ENCODE data around the gene UQCC5. TPM values are rescaled to one million over a fixed set of nuclear protein-coding genes. Genes with fewer than 3 reads are reported as not detected.

The UQCC5 gene
- 10 to 100 TPM in 1 of 2 donors, 1 to 10 TPM in 1; 3.0 to 16.5 TPM for total RNA-seq

GRCh38 chr3:52536369-52537164, at the start of gene UQCC5:
Gene UQCC5 (plus strand): TSS chr3:52536605. CDS start chr3:52536756, 151 bp downstream.
- WGBS, result under 1% methylated on average over 62 of the region's 65 CpGs
- H3K27ac ChIP-seq, result peak within 1 kb of the TSS; percentile 58 to 80
- DNase-seq (ENCODE audit: low spot score), result peak; percentile 98
- peaks cover 23% of the 10 kb centered on the region for H3K4me1 ChIP-seq (replicated peaks)
- no peaks in the 10 kb centered on the region for H3K9me3 ChIP-seq
- intact Hi-C loops (cut with DNase I), result loop anchor here (10.0 kb wide), 1 partner anchor 148 kb away; the partner anchor contains the start of genes GNL3 and PBRM1
- no peaks in the 10 kb centered on the region for H3K36me3 ChIP-seq
- TF ChIP-seq POLR2AphosphoS5 (IDR thresholded peaks at IDR 0.05) (peak; percentile 100), POLR2A (IDR thresholded peaks at IDR 0.05) (peak; percentile 99), CTCF (IDR thresholded peaks at IDR 0.05) (peak in 2 of 4 experiments; percentile 10 to 41)
- no peaks in the 10 kb centered on the region for H3K27me3 ChIP-seq (replicated peaks; ENCODE audit: insufficient read depth)
- H3K4me3 ChIP-seq, result peak within 1 kb of the TSS; percentile 52 to 55

GRCh38 chr3:52487050-52487787, 49.2 kb upstream of the UQCC5 start:
- WGBS, result 89% methylated on average over 31 of the region's 31 CpGs
- H3K36me3 ChIP-seq, result peaks cover 33 to 55% of the 10 kb centered on the region in 2 donors
- intact Hi-C loops (cut with DNase I), result no loop called here
- H3K4me1 ChIP-seq (replicated peaks), result no peaks in the 10 kb centered on the region
- no peak for TF ChIP-seq CTCF (IDR thresholded peaks at IDR 0.05)
- TF ChIP-seq POLR2AphosphoS5 (IDR thresholded peaks at IDR 0.05), result no peak
- TF ChIP-seq POLR2A (IDR thresholded peaks at IDR 0.05), result no peak
- H3K27ac ChIP-seq, result peak overlapping the region in 1 of 2 donors; percentile 13
- no peaks in the 10 kb centered on the region for H3K27me3 ChIP-seq (replicated peaks; ENCODE audit: insufficient read depth)
- DNase-seq (ENCODE audit: low spot score), result no peak
- H3K9me3 ChIP-seq, result no peaks in the 10 kb centered on the region
- H3K4me3 ChIP-seq, result no peak overlapping the region

- intact Hi-C loops (cut with DNase I), result no loop called here
- H3K4me1 ChIP-seq (replicated peaks), result no peaks in the 10 kb centered on the region
- WGBS, result 93% methylated on average over 58 of the region's 59 CpGs
Observed at GRCh38 chr3:52487788-52488691, 48.4 kb upstream of the UQCC5 start.

More at GRCh38 chr3:52487788-52488691, 48.4 kb upstream of the UQCC5 start:
- Histone ChIP-seq H3K9me3 (no peaks in the 10 kb centered on the region), H3K36me3 (peaks cover 38 to 58% of the 10 kb centered on the region in 2 donors), H3K4me3 (no peak overlapping the region), H3K27me3 (replicated peaks; ENCODE audit: insufficient read depth) (no peaks in the 10 kb centered on the region), H3K27ac (peak overlapping the region in 1 of 2 donors; percentile 14)
- no peak for DNase-seq (ENCODE audit: low spot score)
- TF ChIP-seq CTCF (IDR thresholded peaks at IDR 0.05), result no peak
- TF ChIP-seq POLR2A (IDR thresholded peaks at IDR 0.05), result no peak
- no peak for TF ChIP-seq POLR2AphosphoS5 (IDR thresholded peaks at IDR 0.05)

Measured in prostate gland (tissue), 2 donors.